GM23338 (cell line): ENCODE data around the gene HIVEP3. TPM values are rescaled to one million over a fixed set of nuclear protein-coding genes. Genes with fewer than 3 reads are reported as not detected.

ENCODE experiments used
- ATAC-seq: fragments of 200-7000 bp; cut with Tn5 transposase; 3 replicates; pipeline ENCODE4 v1.9.1; 2020
- DNase-seq: peaks from one replicate; pipeline ENCODE4 v3.0.0-alpha.2; 2015; ENCODE audit warnings: low spot score
- H2AFZ ChIP-seq: fragments of 200-600 bp; sonication (generic); 2 replicates; pipeline ENCODE4 v1.8.0; 2016; ENCODE audit warnings: antibody characterized with exemption, mild to moderate bottlenecking, moderate library complexity
- H3F3A ChIP-seq: fragments of 200-600 bp; sonication (generic); replicated peaks from 2 replicates; pipeline ENCODE4 v1.8.0; 2017; ENCODE audit warnings: antibody characterized with exemption, mixed run types, low read depth
- H3K27ac ChIP-seq: fragments of 200-600 bp; sonication (generic); 2 replicates; pipeline ENCODE4 v1.6.1; 2016; ENCODE audit warnings: low read depth
- H3K27me3 ChIP-seq: fragments of 200-600 bp; sonication (generic); 2 replicates; pipeline ENCODE4 v1.8.0; 2016; ENCODE audit warnings: mild to moderate bottlenecking, mixed run types, moderate library complexity; ENCODE audit not compliant: insufficient read depth
- H3K36me3 ChIP-seq: fragments of 200-600 bp; sonication (generic); 2 replicates; pipeline ENCODE4 v1.8.0; 2016; ENCODE audit warnings: mild to moderate bottlenecking; ENCODE audit not compliant: insufficient read depth
- H3K4me1 ChIP-seq: fragments of 200-600 bp; sonication (generic); 2 replicates; pipeline ENCODE4 v1.8.0; 2016; ENCODE audit warnings: mild to moderate bottlenecking, moderate library complexity; ENCODE audit not compliant: insufficient read depth
- H3K4me2 ChIP-seq: fragments of 200-600 bp; sonication (generic); 2 replicates; pipeline ENCODE4 v1.7.1; 2017; ENCODE audit warnings: mixed run types
- H3K4me3 ChIP-seq: fragments of 200-600 bp; sonication (generic); 2 replicates; pipeline ENCODE4 v1.6.1; 2016; ENCODE audit warnings: mixed run types
- H3K79me2 ChIP-seq: fragments of 200-600 bp; sonication (generic); replicated peaks from 2 replicates; pipeline ENCODE4 v1.8.0; 2017; ENCODE audit warnings: mild to moderate bottlenecking; ENCODE audit not compliant: insufficient read depth
- H3K9me2 ChIP-seq: fragments of 200-600 bp; sonication (generic); 2 replicates; pipeline ENCODE4 v1.8.0; 2017; ENCODE audit not compliant: insufficient read depth
- H4K20me1 ChIP-seq: fragments of 200-600 bp; sonication (generic); replicated peaks from 2 replicates; pipeline ENCODE4 v1.8.0; 2017; ENCODE audit warnings: mild to moderate bottlenecking; ENCODE audit not compliant: insufficient read depth
- H3K27ac Mint-ChIP-seq: 2 replicates; pipeline ENCODE4 v1.8.0; 2020; ENCODE audit warnings: inconsistent platforms, mild to moderate bottlenecking, moderate library complexity, mixed read lengths
- H3K27me3 Mint-ChIP-seq: 3 replicates; pipeline ENCODE4 v1.8.0; 2022; ENCODE audit warnings: low read depth, mild to moderate bottlenecking, moderate library complexity, mixed read lengths, inconsistent platforms; ENCODE audit not compliant: insufficient read depth, poor library complexity
- H3K36me3 Mint-ChIP-seq: 3 replicates; pipeline ENCODE4 v1.8.0; 2021; ENCODE audit warnings: low read depth, mild to moderate bottlenecking, inconsistent platforms, moderate library complexity, mixed read lengths
- H3K4me1 Mint-ChIP-seq: 3 replicates; pipeline ENCODE4 v1.8.0; 2020; ENCODE audit warnings: mild to moderate bottlenecking, inconsistent platforms, mixed read lengths
- H3K4me3 Mint-ChIP-seq: 3 replicates; pipeline ENCODE4 v1.8.0; 2021; ENCODE audit warnings: moderate library complexity, mild to moderate bottlenecking, inconsistent platforms, mixed read lengths
- H3K9me3 Mint-ChIP-seq: 3 replicates; pipeline ENCODE4 v1.8.0; 2020; ENCODE audit warnings: moderate library complexity, mild to moderate bottlenecking, inconsistent platforms, mixed read lengths
- EZH2 ChIP-seq: fragments of 200-600 bp; sonication (generic); IDR thresholded peaks from one replicate; pipeline ENCODE4 v1.8.0; 2017; ENCODE audit warnings: antibody characterized with exemption, mild to moderate bottlenecking, low read depth; ENCODE audit not compliant: unreplicated experiment
- JUNB ChIP-seq: IDR thresholded peaks from one replicate; pipeline ENCODE4 v1.6.1; 2016; ENCODE audit warnings: antibody characterized with exemption; ENCODE audit not compliant: unreplicated experiment
- NANOG ChIP-seq: IDR thresholded peaks from 2 replicates; pipeline ENCODE4 v1.6.1; 2016; ENCODE audit warnings: antibody characterized with exemption, borderline replicate concordance
- STAT1 ChIP-seq: IDR thresholded peaks from one replicate; pipeline ENCODE4 v1.6.1; 2016; ENCODE audit warnings: antibody characterized with exemption; ENCODE audit not compliant: unreplicated experiment
- ZNF114 ChIP-seq: fragments of 250-450 bp; sonication (Bioruptor Pico); IDR thresholded peaks from 2 replicates; pipeline ENCODE4 v1.5.0; 2020; ENCODE audit warnings: mild to moderate bottlenecking, moderate library complexity
- ZNF331 ChIP-seq: fragments of 250-450 bp; sonication (Bioruptor Pico); IDR thresholded peaks from 2 replicates; pipeline ENCODE4 v1.5.0; 2020; ENCODE audit warnings: low read depth, mild to moderate bottlenecking, moderate library complexity
- ZNF462 ChIP-seq: fragments of 250-450 bp; sonication (Bioruptor Pico); IDR thresholded peaks from 2 replicates; pipeline ENCODE4 v1.5.0; 2020; ENCODE audit warnings: mild to moderate bottlenecking, moderate library complexity
- polyA plus RNA-seq: library from polyadenylated mRNA; unstranded; fragments of >200 nt; fragmentation: Nextera tagmentation; extraction: Ambion mirVana; gene quantifications from 2 replicates; pipeline ENCODE4 v1.2.1, GENCODE V29; 2016
- total RNA-seq: library from RNA; depleted of rRNA; stranded (reverse); fragments of >200 nt; shearing (Covaris generic); gene quantifications from 2 replicates; pipeline ENCODE4 v1.2.3, GENCODE V29; 2014
- TF ChIP-seq, protein P1 (sequence below), 2 experiments: fragments of 200-600 bp in 1 of 2; sonication (generic) in 1 of 2; conservative IDR thresholded peaks; 2 replicates each; pipeline versions ENCODE4 v1.5.1 to v1.6.1; 2016 to 2017; ENCODE audit warnings: antibody characterized with exemption in 2 of 2, low read depth in 2 of 2, mild to moderate bottlenecking in 2 of 2, moderate library complexity in 1 of 2
- TF ChIP-seq, protein P2 (sequence below): IDR thresholded peaks from one replicate; pipeline ENCODE4 v1.6.1; 2018; ENCODE audit warnings: antibody characterized with exemption; ENCODE audit not compliant: unreplicated experiment

The HIVEP3 gene
- total and polyA plus RNA-seq, 2 experiments from 2014 or later: 0.14 to 0.24 TPM

- H3K79me2 ChIP-seq: no peaks in the 10 kb centered on the region
- no peaks in the 10 kb centered on the region for H3F3A ChIP-seq
- TF ChIP-seq NANOG: no peak
- no peak for TF ChIP-seq ZNF114
- no peak for TF ChIP-seq ZNF331 (CRISPR knock-in tag)
- no peak for TF ChIP-seq JUNB
- no peak for TF ChIP-seq EZH2
- TF ChIP-seq, protein P1, sequence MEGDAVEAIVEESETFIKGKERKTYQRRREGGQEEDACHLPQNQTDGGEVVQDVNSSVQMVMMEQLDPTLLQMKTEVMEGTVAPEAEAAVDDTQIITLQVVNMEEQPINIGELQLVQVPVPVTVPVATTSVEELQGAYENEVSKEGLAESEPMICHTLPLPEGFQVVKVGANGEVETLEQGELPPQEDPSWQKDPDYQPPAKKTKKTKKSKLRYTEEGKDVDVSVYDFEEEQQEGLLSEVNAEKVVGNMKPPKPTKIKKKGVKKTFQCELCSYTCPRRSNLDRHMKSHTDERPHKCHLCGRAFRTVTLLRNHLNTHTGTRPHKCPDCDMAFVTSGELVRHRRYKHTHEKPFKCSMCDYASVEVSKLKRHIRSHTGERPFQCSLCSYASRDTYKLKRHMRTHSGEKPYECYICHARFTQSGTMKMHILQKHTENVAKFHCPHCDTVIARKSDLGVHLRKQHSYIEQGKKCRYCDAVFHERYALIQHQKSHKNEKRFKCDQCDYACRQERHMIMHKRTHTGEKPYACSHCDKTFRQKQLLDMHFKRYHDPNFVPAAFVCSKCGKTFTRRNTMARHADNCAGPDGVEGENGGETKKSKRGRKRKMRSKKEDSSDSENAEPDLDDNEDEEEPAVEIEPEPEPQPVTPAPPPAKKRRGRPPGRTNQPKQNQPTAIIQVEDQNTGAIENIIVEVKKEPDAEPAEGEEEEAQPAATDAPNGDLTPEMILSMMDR (conservative IDR thresholded peaks at IDR 0.05; ENCODE audit: low read depth in 2 of 2): no peak
- no peak for TF ChIP-seq ZNF462 (CRISPR knock-in tag)
- no peak for TF ChIP-seq STAT1
- TF ChIP-seq, protein P2, sequence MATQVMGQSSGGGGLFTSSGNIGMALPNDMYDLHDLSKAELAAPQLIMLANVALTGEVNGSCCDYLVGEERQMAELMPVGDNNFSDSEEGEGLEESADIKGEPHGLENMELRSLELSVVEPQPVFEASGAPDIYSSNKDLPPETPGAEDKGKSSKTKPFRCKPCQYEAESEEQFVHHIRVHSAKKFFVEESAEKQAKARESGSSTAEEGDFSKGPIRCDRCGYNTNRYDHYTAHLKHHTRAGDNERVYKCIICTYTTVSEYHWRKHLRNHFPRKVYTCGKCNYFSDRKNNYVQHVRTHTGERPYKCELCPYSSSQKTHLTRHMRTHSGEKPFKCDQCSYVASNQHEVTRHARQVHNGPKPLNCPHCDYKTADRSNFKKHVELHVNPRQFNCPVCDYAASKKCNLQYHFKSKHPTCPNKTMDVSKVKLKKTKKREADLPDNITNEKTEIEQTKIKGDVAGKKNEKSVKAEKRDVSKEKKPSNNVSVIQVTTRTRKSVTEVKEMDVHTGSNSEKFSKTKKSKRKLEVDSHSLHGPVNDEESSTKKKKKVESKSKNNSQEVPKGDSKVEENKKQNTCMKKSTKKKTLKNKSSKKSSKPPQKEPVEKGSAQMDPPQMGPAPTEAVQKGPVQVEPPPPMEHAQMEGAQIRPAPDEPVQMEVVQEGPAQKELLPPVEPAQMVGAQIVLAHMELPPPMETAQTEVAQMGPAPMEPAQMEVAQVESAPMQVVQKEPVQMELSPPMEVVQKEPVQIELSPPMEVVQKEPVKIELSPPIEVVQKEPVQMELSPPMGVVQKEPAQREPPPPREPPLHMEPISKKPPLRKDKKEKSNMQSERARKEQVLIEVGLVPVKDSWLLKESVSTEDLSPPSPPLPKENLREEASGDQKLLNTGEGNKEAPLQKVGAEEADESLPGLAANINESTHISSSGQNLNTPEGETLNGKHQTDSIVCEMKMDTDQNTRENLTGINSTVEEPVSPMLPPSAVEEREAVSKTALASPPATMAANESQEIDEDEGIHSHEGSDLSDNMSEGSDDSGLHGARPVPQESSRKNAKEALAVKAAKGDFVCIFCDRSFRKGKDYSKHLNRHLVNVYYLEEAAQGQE: no peak
- peaks cover 5% of the 10 kb centered on the region for H3K9me2 ChIP-seq
- no peaks in the 10 kb centered on the region for H3K4me1 ChIP-seq
- DNase-seq: no peak
- no peak overlapping the region for H2AFZ ChIP-seq
- Mint-ChIP-seq H3K36me3 (0 out of 3 replicates have a peak, but pooled peaks cover 2% of the 10 kb centered on the region), H3K4me1 (no peaks in the 10 kb centered on the region), H3K27me3 (peaks cover 2% of the 10 kb centered on the region), H3K4me3 (no peak overlapping the region), H3K27ac (no peak overlapping the region), H3K9me3 (peaks cover 15% of the 10 kb centered on the region)
- no peak overlapping the region for H3K4me2 ChIP-seq
- 0 out of 2 replicates have a peak, but pooled peaks cover 2% of the 10 kb centered on the region for H3K36me3 ChIP-seq
- H3K27ac ChIP-seq: no peak overlapping the region
- ATAC-seq: no peak
- H3K27me3 ChIP-seq: no peaks in the 10 kb centered on the region
- H4K20me1 ChIP-seq: no peaks in the 10 kb centered on the region
- H3K4me3 ChIP-seq: no peak overlapping the region
These were observed 23.6 kb upstream of the HIVEP3 start for GRCh38 chr1:41942278-41942677.
